ENCODE measurements around the gene SLC22A31. TPM values are rescaled to one million over a fixed set of nuclear protein-coding genes. Genes with fewer than 3 reads are reported as not detected.

Gene SLC22A31
- total RNA-seq, 6 experiments from 2014 or later = 0.19 to 19.3 (median 6.8) TPM; not detected in 2

DNA sequence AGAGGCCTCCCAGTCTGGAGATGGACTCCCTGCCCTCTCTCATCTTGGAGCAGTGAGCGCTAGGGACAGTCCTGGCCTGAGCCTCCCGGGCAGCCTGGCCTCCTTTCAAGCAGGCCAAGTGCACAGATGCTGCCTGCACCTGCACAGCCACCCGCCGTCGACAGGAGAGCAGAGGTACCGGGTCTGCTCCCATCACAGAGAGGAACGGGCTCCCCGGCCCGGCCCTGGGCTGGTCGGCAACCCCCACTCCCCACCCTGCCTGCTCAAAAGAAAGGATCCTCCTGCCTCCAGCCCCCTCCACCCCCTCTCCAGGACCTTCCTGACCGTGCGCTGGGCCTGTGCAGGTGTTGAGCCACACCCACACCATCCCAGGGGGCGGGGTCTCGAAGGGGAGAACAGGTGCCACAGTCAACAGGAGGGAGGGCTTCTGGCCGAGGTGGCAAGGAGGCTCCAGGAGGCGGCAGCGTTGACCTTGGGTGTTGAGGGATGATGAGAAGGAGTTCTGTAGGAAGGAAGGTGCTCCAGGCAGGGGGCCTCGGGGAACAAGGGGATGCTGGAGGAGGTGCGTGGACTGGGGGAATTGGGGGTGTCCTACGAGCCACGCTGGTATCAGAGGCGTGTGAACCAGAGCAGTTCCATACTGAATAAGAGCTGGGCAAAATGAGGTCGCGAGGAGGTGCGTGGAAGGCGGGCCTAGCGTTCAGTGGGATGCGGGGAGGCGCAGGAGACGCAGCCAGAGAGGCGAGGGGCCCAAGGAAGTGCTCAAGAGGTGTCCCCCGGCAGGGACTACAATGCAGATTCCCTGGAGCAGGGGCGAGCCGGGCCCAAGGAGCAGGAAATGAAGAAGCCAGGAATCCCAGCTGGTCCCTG is 29.8 kb downstream of the SLC22A31 start:
- peaks cover 0 to 8% (median 0%) of the 10 kb centered on the region in 4 donors for H3K4me1 ChIP-seq
- DNase-seq = peak in 1 of 3 donors; percentile 58
- H3K27me3 ChIP-seq = peaks cover 0 to 9% of the 10 kb centered on the region in 2 donors
- H3K9me3 ChIP-seq = no peaks in the 10 kb centered on the region
- no peak overlapping the region for H3K4me3 ChIP-seq
- ATAC-seq = no peak
- no peak overlapping the region for H3K27ac ChIP-seq
- TF ChIP-seq POLR2A (IDR thresholded peaks at IDR 0.05) (no peak), CTCF (IDR thresholded peaks at IDR 0.05) (no peak)
- intact Hi-C loops (cut with DNase I) = no loop called here
- 6% methylated on average over 12 of the region's 34 CpGs for WGBS (ENCODE audit: insufficient coverage, low coverage, low lambda C conversion rate, missing lambda C conversion rate)
- no peaks in the 10 kb centered on the region for H3K36me3 ChIP-seq

GRCh38 chr16:89169778-89170177 is 30.6 kb downstream of the SLC22A31 start:
- ATAC-seq (no peak), DNase-seq (no peak)
- H3K27ac ChIP-seq = no peak overlapping the region
- H3K27me3 ChIP-seq = peaks cover 0 to 9% of the 10 kb centered on the region in 2 donors
- no peaks in the 10 kb centered on the region for H3K36me3 ChIP-seq
- peaks cover 0 to 8% (median 0%) of the 10 kb centered on the region in 4 donors for H3K4me1 ChIP-seq
- H3K9me3 ChIP-seq = no peaks in the 10 kb centered on the region
- WGBS (ENCODE audit: insufficient coverage, low coverage, low lambda C conversion rate, missing lambda C conversion rate) = 10% methylated on average over 2 of the region's 14 CpGs
- no peak overlapping the region for H3K4me3 ChIP-seq
- intact Hi-C loops (cut with DNase I) = loop anchor here in 1 of 2 donors (5.0 to 10.0 kb wide), 3 partner anchors 155 to 355 kb away; partner anchors contain the start of gene APRT
- TF ChIP-seq CTCF (IDR thresholded peaks at IDR 0.05) = no peak

DNA sequence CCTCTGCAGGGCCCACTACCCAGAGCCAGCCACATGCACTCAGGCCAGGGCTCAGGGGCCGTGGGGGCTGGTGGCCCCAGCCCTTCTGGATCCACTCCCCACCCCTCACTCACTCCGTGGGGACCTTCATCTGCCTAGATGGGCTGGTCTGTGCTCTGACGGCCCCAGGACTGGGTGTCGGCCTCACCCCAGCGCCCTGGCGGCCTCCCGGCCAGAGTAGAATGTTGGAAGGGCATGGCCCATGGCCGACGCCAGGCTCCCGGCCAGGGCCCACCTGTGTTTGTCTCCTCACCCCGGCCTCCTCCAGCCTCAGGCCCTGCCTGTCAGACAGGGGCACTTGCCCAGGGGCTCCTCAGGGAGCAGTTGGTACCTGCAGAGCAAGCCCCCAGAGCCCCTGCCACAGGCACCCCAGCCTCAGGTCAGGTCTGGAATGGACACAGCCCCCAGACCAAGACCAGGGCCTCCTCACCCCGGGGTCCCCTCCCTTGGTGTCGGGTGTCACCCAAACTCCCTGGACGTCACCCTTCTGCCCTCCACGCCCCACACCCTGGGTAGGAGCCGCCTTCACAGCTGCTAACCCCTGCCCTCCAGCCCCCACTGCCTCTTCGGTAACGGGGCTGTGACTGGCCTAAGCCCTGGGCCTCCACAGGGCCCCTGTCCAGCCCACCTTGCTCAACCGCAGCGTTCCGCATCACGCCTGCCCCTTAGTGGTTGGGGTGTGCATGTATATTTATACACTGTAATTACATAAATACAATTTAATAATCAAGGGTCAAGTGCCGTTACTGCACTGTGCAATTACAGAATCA is 31.8 kb downstream of the SLC22A31 start:
- H3K27ac ChIP-seq = no peak overlapping the region
- peaks cover 0 to 8% (median 0%) of the 10 kb centered on the region in 4 donors for H3K4me1 ChIP-seq
- DNase-seq (peak in 1 of 3 donors; percentile 49), ATAC-seq (no peak)
- no peaks in the 10 kb centered on the region for H3K36me3 ChIP-seq
- intact Hi-C loops (cut with DNase I) = loop anchor here in 1 of 2 donors (5.0 to 10.0 kb wide), 3 partner anchors 154 to 354 kb away; partner anchors contain the start of gene APRT
- TF ChIP-seq POLR2A (IDR thresholded peaks at IDR 0.05) = no peak
- no peak for TF ChIP-seq CTCF (IDR thresholded peaks at IDR 0.05)
- H3K9me3 ChIP-seq = no peaks in the 10 kb centered on the region
- H3K4me3 ChIP-seq = no peak overlapping the region
- 24% methylated on average over 4 of the region's 23 CpGs for WGBS (ENCODE audit: insufficient coverage, low coverage, low lambda C conversion rate, missing lambda C conversion rate)
- H3K27me3 ChIP-seq = peaks cover 0 to 9% of the 10 kb centered on the region in 2 donors

GRCh38 chr16:89167425-89167941 is 32.9 kb downstream of the SLC22A31 start:
- Histone ChIP-seq H3K36me3 (no peaks in the 10 kb centered on the region), H3K4me1 (peaks cover 0 to 8% (median 0%) of the 10 kb centered on the region in 4 donors), H3K27me3 (peaks cover 0 to 9% of the 10 kb centered on the region in 2 donors), H3K27ac (no peak overlapping the region), H3K9me3 (no peaks in the 10 kb centered on the region), H3K4me3 (no peak overlapping the region)
- TF ChIP-seq POLR2A (IDR thresholded peaks at IDR 0.05) (no peak), CTCF (IDR thresholded peaks at IDR 0.05) (peak; percentile 69 to 89 (median 80))
- peak; percentile 71 to 79 (median 74) for ATAC-seq
- DNase-seq = peak; percentile 76 to 86 (median 84)
- intact Hi-C loops (cut with DNase I) = loop anchor here in 1 of 2 donors (5.0 to 10.0 kb wide), 3 partner anchors 153 to 353 kb away; partner anchors contain the start of gene APRT
- 0% methylated on average over 1 of the region's 18 CpGs for WGBS (ENCODE audit: insufficient coverage, low coverage, low lambda C conversion rate, missing lambda C conversion rate)

Measured in right lobe of liver (tissue), 6 donors.